GM18858 (cell line): ENCODE data around the gene BMP4.
"Not testable (repeated sequence)": the region's sequence is repeated elsewhere in the genome, so short reads cannot be mapped to it uniquely, and the experiment has no call there.

ENCODE experiments used
- ATAC-seq: cut with Tn5 transposase; IDR thresholded peaks from one replicate; pipeline ENCODE4 v1.9.1; 2021; ENCODE audit not compliant: unreplicated experiment

BMP4 gene

GRCh38 chr14:53956427-53957201 lies at the start of gene BMP4:
Gene BMP4, minus strand, starts transcription at chr14:53956825. Its CDS starts 4,603 bp downstream, at chr14:53952222.
- no peak for ATAC-seq

- no peak for ATAC-seq
These were observed 46.4 kb upstream of the BMP4 start for GRCh38 chr14:54003064-54003463.

- no peak for ATAC-seq
These were observed 46.0 kb upstream of the BMP4 start for GRCh38 chr14:54002653-54003052.

GRCh38 chr14:54001189-54001878 lies 44.7 kb upstream of the BMP4 start:
- ATAC-seq: no peak

GRCh38 chr14:54000341-54000811 lies 43.8 kb upstream of the BMP4 start:
- no peak for ATAC-seq

- no peak for ATAC-seq
These were observed 42.5 kb upstream of the BMP4 start for GRCh38 chr14:53999061-53999488.

GRCh38 chr14:53996041-53996440 lies 39.4 kb upstream of the BMP4 start:
- ATAC-seq: no peak

GRCh38 chr14:53993920-53994607 lies 37.4 kb upstream of the BMP4 start:
- ATAC-seq: no peak

- no peak for ATAC-seq
These were observed 34.4 kb upstream of the BMP4 start for GRCh38 chr14:53990978-53991377.

- ATAC-seq: not testable (repeated sequence)
These were observed 30.1 kb upstream of the BMP4 start for GRCh38 chr14:53986718-53987117.

- ATAC-seq: not testable (repeated sequence)
These were observed 28.3 kb upstream of the BMP4 start for GRCh38 chr14:53984958-53985357.

- ATAC-seq: no peak
These were observed 26.5 kb upstream of the BMP4 start for GRCh38 chr14:53983112-53983511.

- no peak for ATAC-seq
These were observed 25.9 kb upstream of the BMP4 start for GRCh38 chr14:53982546-53982945.

GRCh38 chr14:53979747-53980642 lies 23.4 kb upstream of the BMP4 start:
- no peak for ATAC-seq

- no peak for ATAC-seq
These were observed 22.6 kb upstream of the BMP4 start for GRCh38 chr14:53979113-53979681.

- no peak for ATAC-seq
These were observed 21.6 kb upstream of the BMP4 start for GRCh38 chr14:53978194-53978593.

GRCh38 chr14:53975444-53975843 lies 18.8 kb upstream of the BMP4 start:
- no peak for ATAC-seq

GRCh38 chr14:53971521-53971920 lies 14.9 kb upstream of the BMP4 start:
- ATAC-seq: no peak

GRCh38 chr14:53969326-53969725 lies 12.7 kb upstream of the BMP4 start:
- no peak for ATAC-seq

- no peak for ATAC-seq
These were observed 12.1 kb upstream of the BMP4 start for GRCh38 chr14:53968726-53969125.
